Activated naive CD4-positive, alpha-beta T cell (primary cell): ENCODE results near the gene CACNA1D.

Source experiments
- DNase-seq, 4 experiments: peaks; one replicate each; lab custom pipeline; 2025; lab: John Stamatoyannopoulos, UW

Gene CACNA1D

DNA sequence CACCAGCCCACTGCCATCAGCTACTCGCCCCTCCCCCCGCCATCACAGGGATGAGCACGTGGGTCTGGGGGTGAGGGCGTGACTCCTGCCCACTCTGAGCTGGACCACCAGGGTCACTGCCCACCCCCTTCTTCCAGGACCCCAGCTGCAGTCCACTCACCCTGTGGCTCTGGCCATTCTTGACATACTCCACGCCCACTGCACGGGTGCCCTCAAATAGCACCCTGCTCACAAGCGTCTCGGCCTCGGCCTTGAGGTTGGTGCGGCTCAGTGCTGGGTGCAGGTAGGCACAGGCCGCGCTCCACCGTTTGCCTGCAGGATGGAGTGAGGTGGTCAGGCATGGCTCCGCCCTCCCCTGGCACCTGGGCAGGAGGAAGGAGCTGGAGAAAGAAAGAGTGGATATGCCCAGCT is 327.9 kb downstream of the CACNA1D start:
- no peak for DNase-seq

DNA sequence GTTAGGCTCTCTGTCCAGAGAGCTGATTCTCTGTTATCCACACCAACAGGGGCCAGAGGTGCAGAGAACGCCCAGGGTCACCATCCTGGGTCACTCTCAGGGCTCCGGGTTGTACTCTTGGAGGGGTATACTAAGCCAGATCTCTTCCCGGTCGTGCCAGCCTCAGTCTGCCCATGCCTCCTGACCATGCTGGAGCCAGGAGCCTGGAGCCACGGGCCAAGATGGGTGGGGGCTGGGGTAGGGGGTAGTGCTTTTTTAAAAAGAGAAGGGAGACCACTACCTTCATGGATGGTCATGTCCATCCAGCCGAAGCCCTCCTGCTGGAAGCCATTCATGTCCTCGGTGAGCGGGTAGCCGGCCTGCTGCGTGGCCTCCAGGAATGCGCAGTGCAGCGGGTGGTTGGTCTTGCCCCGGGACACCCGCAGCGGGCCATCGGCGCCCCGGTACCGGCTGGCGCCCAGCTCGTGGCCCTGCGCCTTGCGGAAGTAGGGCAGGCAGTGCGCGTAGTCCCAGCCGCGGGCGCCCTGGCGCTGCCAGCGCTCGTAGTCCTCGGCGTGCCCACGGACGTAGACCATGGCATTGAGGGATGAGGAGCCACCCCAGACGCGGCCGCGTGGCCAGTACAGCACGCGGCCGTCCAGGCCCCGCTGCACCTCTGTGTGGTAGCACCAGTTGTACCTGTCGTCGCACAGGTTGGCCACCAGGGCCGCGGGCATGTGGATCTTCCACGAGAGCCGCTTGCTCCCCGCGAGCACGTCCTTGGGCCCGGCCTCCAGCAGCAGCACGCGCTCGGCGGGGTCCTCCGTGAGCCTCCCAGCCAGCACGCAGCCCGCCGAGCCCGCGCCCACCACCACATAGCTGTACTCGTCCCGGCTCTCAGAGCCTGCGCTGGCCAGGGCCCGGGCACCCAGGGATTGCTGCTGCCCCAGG is 328.9 kb downstream of the CACNA1D start:
- DNase-seq, result no peak

DNA sequence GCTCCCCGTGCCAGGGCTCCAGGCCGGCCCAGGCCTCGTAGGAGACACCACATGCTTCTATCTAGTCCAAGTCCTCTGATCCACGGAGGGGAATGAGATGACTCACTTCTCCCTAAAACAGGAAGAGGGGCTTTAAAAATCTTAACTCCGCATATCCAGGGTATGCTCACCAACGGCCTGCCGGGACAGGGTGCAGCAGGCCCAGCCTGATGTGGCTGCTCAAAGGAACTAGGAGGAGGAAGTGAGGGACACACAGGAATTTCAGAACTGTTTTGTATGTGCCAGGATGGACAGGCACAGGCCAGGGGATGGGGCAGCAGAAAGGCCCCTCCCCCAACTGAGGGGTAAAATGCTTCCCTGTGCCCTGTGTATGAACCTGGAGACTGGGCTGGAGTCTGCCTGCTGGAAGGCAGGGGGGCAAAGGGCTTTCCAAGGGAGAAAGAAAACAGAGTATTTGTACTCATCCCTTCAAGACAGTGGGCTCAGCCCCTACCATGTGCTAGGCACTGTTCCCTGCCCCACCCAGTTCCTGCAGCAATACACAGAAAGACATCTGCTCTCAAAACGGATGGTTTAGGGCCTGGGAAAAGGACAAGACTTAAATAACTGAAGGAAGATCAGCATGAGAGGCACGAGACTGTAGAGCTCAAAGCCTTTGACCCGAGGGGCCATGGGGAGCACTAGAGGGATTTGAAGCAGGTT is 329.7 kb downstream of the CACNA1D start:
- no peak for DNase-seq

DNA sequence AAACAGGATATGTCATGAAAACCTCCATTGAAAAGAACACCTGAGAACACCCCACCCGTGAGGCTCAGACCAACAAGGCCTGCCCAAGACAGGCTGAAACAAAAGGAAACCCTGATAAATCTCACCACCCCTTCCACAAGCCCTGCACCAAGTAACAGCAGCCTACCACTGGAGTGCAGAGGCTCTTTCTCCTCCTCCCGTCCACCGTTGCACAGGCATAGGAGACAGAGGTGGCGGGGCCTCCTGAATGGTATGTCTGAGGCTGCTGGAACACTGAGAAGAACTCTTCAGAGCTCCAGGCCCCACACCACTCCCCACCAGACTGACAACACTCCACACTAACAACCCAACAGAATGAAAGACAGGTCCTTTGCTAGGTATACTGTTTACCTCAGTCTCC is 330.4 kb downstream of the CACNA1D start:
- DNase-seq, result no peak

DNA sequence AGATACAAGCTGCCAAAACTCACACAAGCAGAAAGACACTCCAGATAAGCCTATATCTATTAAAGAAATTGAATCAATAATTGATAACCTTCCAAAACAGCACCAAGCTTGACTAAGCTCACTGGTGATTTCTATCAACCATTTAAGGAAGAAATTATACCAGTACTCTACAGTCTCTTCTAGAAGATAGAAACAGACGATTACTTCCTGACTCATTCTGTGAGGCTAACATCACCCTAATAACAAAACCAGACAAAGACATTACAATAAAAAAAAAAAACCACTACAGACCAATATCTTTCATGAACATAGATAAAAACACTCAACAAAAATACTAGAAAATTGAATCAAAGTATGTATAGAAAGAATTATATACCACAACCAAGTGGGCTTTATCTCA is 331.6 kb downstream of the CACNA1D start:
- no peak for DNase-seq

DNA sequence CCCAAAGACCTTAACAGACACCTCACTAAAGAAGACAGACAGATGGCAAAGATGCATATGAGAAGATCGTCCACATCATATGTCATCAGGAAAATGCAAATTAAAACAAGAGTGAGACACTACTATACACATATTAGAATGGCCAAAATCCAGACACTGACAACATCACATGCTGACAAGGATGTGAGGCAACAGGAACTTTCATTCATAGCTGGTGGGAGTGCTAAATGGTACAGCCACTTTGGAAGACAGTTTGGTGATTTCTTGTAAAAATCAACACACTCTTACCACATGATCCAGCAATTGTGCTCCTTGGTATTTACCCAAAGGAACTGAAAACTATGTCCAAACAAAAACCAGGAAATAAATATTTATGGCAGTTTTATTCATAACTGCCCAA is 334.2 kb downstream of the CACNA1D start:
- DNase-seq, result no peak

DNA sequence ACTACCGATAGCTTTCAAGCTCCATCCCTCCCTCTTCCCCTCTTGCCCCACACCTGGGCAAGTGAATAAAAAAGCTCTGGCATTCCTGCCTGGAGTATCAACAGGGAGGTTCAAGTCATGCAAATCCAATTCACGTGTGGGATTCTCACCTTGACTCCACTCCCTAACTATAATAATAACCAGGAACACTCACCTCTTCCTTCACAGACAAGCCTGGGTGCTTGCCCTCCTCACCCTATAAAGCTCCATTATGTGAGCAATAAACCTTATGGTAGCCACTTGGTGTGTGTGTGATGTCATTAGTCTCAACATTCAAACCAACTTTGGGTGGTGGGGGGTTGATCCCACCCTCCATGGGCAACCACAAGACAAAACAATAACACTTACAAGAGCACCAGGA is 335.2 kb downstream of the CACNA1D start:
- no peak for DNase-seq

DNA sequence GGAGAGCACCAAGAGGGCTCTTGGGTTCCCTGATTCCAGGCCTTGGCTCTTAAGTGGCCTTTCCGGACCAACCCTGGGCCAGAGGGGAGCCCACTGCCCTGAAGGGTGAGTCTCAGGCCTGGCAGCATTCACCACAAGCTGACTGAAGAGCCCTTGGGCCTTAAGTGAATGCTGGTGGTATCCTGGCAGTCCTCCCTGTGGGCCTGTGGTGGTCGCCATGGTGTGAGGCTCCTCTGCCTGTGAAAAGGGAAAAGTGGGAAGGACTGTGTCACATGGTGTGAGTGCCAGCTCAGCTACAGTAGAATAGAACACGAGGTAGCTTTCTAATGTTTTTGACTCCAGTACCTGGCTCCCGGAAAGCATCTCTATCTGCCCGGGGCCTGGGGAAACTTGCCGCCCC is 336.5 kb downstream of the CACNA1D start:
- no peak for DNase-seq

DNA sequence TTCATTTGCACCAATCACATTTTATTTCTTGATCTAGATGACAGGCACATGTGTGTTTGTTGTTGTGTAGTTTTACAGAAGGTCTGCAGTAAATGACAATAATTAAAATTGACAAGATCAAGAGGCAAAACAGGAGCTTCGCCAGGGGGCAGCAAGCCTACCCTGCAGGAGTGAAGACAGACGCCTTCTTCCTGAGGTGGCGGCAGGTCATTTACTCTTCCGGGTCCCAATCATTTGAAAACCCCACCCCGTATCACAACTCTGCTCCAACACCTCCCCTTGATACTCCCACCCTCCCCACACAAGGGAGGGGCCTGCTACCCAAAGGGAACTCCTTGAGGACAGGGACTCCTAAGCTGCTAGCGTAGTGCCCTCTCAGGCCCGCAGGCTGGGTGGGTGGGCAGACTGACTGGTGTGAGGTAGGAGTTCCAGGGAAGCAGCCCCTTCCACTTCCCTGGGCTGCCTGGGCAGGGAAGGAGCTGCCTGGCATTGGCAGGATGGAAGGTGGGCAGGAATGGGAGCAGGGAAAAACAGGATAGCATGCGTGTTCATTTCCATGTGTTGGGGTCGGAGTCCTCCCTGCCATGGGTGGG is 338.7 kb downstream of the CACNA1D start:
- DNase-seq, result no peak

DNA sequence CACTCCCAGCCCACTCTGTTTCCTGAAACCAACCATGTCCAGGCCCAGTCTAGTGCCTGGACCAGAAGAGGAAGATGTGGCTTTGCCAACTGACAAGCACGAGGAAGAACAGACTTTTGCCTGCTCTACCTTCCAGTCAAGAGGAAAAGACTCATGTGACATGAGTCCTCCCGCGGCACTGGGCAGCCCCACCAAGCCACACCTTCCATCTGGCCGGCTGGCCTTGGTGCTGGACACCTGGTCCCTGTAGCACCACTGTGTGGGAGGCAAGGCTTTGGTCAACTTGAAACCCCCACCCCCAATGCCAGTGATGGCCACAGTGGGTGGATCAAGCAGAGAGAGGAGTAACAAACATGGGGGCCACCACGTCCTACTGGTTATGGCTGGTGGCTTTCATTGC is 339.3 kb downstream of the CACNA1D start:
- DNase-seq, result no peak

DNA sequence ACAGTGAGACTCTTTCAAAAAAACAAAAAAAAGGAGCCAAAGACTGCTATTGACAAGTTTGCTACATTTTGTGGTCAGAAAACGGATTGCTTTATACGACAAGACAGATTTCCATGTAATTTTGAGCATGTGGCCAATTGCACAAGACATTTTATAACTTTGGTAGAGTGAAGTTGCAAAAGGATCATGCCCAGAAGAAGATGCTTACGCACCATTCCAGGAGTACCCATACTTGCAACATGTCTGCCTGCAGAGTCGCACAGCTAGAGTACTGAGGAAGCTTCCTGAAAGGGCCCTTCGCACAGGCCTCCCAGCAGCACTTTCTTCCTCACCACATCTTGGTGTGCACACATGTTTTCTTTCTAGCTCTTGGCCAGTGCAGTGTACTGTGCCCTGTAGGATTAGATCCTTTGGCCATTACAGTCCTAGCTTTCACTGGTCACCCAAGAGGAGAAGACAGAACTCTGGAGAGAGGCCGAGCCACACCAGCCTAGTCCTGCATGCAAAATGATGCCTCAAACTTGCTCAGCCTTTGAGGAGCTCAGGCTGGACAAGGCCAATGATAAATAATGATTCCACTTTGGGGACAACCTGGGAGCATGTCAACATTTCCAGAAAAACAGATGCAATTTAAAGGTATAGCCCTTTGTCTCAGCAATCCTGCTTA is 340.2 kb downstream of the CACNA1D start:
- no peak for DNase-seq

DNA sequence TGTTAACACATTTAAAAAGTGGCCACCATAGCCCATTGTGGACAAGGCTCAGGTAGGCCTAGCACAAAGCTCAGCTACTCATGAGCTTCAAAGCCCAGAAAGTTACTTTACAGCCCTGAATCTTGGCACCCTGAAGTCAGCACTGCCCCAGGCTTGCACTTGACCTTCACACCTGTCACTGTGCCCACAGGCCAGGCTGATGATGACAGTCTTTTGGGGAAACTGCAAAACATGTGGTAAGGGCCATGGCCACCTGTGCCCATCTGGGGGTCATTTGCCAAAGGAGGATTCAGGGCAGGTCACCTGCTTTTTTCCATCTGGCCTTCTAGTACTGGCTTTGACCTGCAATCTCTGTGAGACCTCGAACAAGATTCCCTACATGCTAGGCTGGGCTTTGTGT is 340.8 kb downstream of the CACNA1D start:
- no peak for DNase-seq

DNA sequence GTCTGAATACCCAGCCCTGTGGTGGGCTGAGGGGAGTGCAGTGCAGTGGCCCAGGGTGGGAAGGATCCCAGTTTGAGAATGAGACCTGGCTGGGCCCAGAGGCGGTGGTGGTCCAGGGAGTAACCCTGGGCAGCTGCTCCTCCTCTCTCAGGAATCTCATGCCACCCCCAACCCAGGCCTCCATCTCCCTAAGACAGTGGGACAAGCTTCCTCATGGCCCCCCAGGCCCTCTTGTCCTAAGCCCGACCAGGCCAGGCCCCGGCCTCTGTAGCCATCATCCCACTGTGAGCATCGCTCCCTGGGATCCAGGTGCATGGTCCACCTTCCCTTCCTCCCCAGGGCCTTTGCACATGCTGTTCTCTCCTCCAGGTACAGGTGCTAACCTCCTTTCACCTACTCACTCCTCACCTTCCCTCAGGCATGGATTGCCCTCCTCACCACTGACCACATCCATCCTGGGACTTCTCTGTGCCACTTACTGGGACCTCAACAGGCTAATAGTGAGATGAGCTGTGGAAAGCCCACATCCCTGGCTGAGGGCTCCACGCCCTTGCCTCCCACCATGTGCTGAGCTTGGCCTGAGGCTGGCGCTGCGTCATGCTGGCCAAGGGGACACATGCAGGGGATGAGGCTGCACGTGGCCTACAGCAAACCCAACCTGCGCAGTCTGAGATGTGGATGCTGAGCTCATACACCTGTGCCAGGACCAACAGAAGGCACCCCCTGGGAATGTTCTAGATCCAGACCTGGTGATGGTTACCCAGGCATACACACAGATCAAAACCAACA is 341.9 kb downstream of the CACNA1D start:
- no peak for DNase-seq

DNA sequence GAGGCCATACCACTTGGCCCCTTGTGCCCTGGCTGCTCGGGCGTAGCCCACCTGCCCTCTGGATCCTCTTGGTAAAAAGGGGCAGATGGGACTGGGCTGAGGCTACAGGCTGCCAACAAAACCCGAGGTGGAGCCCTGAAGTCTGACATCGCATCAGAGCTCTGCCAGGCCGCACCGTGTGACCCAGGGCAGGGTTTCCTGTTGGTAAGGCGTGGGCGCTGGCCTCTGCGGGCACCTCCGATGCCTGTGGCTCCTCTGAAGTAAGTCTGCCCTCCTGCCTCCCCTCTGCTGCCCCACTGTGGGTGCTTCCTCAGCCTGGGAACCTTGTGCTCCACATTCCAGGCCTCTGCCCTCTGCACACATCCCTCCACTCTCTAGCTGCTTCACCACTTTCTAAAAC is 342.9 kb downstream of the CACNA1D start:
- DNase-seq, result no peak

DNA sequence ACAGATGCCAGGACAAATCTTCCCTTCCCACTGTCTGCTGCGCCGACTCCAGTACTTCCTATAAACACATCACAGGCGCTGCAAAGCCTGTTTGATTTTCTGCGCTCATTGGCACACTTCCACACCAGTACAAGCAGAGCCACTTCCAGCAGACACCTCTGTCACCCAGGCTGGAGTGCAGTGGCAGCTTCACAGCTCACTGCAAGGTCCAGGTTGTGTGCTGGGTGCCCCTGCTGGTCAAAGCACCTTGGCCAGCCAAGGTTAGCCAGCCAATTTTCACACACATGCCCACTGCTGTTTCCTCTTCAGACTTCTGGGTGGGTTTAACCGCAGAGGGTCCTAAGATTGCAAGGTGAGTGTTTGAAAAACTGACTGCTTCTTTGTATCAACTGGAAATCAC is 346.9 kb downstream of the CACNA1D start:
- no peak for DNase-seq

DNA sequence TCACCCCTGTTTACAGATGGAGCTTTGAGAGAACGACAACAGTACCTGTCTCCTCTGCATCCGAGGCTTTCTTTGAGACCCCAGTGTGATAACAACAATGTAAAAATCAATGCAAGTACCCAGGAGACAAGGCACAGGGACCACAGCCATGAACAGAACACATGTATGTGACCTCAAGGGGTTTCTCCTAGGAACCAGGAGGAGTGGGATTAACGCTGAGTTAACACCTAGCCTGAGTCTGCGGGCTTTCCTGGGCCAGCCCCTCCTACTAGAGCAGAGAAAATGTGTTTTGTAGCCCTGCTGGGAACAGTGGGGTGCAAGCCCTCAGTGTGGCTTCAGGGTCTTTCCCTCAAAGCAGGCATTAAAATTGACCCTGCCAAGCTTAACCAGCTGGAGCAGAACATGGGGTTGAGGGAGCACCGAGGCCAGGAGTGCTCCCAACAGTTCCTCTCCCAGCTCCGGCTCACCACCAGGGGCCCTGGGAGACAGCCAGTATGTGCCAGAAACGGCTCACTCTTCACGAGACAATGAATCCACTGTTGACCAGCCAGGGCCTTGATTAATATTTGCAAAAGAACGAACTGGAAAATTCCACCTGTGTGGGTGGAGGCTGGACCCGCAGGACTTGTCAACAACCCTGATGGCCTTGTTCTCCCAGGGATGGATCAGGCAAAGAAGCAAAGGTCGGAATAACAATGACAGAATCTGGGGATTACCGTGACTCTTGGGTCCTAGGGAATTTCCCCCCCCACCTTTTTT is 348.2 kb downstream of the CACNA1D start:
- no peak for DNase-seq

DNA sequence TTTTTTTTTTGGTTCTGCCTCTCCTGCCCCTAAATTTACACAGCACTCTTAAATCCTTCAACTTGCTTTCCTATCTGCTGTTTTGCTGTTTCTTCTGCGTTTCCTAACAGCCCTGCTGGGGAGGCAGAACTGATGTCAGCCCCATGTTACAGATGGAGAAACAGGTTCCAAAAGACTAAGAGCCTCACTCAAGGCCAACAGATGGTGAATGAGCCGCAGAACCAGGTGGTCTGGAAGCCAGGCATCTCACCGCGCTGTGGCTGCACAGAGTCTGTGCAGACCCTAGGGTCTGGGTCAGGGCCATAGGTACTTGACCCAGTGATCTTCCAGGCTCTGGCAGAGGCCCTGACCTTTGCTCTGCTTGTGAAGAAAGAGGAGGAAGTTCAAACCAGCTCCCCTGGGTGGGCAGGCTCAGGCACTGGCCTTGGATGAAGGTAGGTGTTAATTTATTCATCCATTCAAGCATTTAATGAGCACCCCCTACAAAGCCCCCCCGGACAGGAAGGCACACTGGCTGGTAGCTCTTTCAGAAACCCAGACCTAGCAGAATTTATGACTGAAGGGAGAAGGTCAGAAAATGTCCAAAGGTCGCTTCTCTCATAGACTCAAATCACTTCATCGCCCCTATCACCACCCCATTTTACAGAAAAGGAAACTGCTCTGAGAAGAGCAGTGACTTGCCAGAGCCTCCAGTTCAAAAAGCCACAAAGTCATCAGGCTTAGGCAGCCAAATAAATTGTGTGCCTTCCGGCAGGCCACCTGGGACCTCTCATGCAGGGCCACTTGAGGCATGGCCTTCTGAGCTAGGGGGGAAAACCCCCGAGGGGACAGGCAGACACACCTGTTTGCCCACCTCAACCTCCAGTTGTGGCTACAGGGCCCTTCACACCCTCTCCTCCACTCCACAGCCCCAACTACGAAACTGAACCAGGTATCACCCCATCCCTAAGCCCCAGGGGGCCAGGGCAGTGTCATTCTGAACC is 349.1 kb downstream of the CACNA1D start:
- DNase-seq, result no peak

DNA sequence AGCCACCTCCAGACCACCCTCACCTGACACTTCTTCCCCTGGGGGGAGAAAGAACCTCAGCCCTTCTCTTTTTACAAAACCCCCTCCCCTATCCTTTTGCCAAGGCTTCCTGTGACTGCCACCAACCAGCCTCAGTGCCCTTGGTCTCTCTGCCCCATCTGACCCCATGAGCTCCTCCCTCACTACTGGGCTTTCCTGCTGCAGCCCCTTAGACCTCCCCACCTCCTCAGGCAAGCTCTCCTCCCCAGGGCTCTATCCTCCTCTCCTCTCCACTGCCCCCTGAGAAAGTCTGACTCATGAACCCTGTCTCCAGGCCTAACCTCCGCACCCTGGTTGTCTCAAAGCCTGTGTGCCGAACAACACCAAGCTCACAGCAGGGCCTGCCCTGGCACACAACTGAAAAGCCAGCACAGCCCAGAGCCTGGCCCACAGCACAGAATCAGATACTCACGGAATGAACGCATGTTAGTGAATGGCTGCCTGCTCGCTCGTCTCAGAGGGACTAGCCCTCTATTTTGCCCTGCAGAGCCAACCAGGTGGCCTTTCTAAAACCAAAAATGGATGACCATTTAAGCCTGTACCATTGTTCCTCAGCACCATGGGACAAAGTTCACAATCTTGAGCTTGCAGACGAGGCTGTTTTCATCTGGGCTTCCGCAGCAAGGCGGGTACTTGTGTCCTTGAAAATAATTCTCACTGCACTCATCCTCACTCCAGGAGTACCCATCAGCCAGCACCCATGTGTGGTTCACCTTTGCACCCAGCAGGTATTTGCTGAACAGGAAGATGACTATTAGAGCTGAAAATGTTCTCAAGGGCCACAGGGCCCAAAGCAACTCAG is 350.1 kb downstream of the CACNA1D start:
- DNase-seq, result no peak
